GM11168 (cell line): ENCODE results near the gene BRPF3.

ENCODE experiments used
- in situ Hi-C: fragments of 300-500 bp; cut with MboI; formaldehyde crosslinking; loops from one replicate; pipeline ENCODE4 v1.12.0; 2022; ENCODE audit warnings: low sequenced_read_pairs; ENCODE audit not compliant: unreplicated experiment

BRPF3 gene

GRCh38 chr6:36196113-36196879, at the start of gene BRPF3:
Gene BRPF3, plus strand, starts transcription at chr6:36196744. Its CDS starts 3,579 bp downstream, at chr6:36200323.
- in situ Hi-C loops, result no loop called here

DNA sequence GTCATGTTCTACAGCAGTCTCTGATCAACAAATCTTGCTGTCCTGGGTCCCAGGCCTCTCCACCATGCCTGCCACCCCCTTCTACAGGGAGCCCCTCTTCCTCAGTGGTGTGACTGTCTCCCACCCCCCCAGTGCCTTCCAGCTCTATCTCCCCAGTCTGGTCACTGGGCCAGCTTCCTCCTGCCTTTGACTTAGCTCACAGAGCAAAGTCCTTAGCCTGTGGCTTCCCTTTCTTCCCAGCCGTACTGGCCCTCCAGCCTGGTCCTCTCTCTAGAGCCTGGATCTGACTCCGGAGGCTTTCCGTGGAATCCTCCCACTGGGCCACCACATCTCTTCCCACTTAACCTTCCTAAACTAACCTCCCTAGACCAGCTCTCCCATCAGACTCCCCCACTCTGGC, 49.2 kb upstream of the BRPF3 start:
- in situ Hi-C loops, result no loop called here

GRCh38 chr6:36149476-36149875, 47.1 kb upstream of the BRPF3 start:
- in situ Hi-C loops, result no loop called here

- in situ Hi-C loops, result no loop called here
Measured at GRCh38 chr6:36150283-36150682, 46.3 kb upstream of the BRPF3 start.

DNA sequence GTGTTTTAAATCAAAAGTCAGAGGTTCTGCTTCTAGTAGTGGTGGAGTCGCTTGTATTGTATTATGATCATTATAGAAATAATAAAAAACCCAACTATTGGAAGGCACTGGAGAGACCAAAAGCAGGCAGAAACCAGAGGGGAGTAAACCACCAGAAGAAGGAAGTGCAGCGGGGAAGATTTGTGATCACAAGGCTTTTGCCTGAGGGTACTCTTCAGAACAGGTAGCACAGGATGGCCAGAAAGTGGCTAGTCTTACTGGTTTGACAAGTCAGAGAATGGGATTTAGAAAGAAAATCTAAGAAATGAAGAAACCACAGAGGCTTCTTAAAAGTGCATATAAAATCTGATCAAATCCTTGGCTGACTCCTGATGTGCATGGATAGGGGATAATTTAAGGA, 42.3 kb upstream of the BRPF3 start:
- in situ Hi-C loops, result no loop called here

GRCh38 chr6:36155662-36156061, 40.9 kb upstream of the BRPF3 start:
- in situ Hi-C loops, result no loop called here

GRCh38 chr6:36160147-36160760, 36.3 kb upstream of the BRPF3 start:
- in situ Hi-C loops, result no loop called here

- in situ Hi-C loops, result no loop called here
Measured at GRCh38 chr6:36169023-36170007, 27.2 kb upstream of the BRPF3 start.

DNA sequence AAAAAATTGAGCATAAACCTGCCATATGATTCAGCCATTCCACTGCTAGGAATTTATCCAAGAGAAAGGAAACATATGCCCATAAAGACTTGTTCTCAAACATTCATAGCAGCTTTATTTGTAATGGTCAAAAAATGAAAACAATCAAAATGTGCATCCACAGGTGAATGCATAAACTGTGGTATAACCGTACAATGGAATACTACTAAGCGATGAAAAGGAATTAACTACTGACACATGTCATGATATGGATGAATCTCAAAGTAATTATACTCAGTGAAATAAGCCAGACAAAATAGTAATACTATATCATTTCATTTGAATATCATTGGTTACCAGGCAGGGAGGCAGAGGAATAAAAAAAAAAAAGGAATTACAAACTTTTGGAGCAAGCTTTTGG, 25.8 kb upstream of the BRPF3 start:
- in situ Hi-C loops, result no loop called here

DNA sequence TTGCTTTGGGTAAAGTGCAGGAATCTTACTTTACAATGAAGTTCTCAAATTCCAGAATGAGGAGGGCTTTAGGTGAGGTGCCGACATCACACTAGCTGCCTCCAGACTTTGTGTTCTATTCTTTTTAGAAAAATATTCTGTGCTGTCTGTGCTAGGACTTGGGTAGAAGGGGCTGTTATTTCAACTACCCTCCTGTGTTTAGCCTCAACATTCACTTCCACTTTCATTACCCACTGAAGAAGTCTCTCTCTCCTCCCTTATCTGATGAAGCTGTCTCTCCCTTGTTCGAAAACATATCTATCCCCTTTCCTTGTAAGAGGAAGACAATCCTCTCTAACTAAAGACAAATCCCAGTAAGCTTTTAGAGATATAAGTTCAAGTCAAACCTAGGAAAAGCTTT, 25.0 kb upstream of the BRPF3 start:
- in situ Hi-C loops, result no loop called here

DNA sequence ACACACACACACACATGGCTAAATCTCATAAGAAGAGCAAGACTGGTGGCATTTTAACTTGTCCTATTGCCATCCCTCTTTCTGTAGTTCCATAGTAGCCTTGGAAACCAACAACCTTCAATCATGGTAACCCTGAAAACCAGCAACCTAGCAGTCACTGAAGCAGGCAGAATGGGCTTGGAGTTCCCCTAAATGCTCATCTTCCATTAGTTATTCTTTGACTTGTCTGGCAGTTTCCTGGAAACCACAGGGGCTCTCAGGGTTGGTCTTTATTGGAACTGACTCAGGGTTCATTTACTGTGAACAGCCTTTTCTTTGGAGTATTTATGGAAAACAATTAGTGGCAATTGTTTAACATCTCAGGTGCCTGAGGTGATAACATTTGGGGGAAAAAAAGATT, 19.4 kb upstream of the BRPF3 start:
- in situ Hi-C loops, result no loop called here

- in situ Hi-C loops, result no loop called here
Measured at GRCh38 chr6:36178544-36178943, 18.0 kb upstream of the BRPF3 start.

- in situ Hi-C loops, result no loop called here
Measured at GRCh38 chr6:36180126-36180525, 16.4 kb upstream of the BRPF3 start.

DNA sequence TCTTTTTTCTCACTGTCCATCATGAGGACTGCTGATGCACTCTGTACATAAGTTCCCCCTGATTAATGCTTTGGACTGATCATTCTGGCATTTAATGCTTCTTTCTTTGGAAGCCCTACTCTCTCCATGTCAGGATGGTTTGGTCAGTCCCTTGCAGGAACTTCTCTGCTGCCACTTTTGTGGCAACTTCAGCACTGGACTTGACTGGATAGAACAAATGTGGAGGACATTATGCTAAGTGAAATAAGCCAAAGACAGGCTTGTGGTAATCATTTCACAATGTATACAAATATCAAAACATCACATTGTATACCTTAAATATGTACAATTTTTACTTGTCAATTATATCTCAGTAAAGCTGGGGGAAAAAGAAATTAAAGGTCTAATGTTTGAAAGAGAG, 12.2 kb upstream of the BRPF3 start:
- in situ Hi-C loops, result no loop called here

DNA sequence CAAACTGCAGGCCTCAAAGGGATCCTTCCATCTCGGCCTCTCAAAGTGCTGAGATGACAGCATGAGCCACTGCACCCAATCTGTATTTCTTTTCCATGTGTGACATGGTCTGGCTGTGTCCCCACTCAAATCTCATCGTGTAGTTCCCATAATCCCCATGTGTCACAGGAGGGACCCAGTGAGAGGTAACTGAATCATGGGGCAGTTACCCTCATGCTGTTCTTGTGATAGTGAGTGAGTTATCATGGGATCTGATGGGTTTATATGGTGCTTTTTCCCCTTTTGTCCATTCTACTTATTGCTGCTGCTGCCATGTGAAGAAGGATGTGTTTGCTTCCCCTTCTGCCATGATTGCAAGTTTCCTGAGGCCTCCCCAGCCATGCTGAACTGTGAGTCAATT, 10.3 kb upstream of the BRPF3 start:
- in situ Hi-C loops, result loop anchor here (5.0 kb wide), 1 partner anchor 54 kb away; the partner anchor contains the start of gene MAPK13

GRCh38 chr6:36187446-36187845, 9.1 kb upstream of the BRPF3 start:
- in situ Hi-C loops, result loop anchor here (5.0 kb wide), 1 partner anchor 55 kb away; the partner anchor contains the start of gene MAPK13

GRCh38 chr6:36195471-36196112, 952 bp upstream of the BRPF3 start:
- in situ Hi-C loops, result no loop called here

DNA sequence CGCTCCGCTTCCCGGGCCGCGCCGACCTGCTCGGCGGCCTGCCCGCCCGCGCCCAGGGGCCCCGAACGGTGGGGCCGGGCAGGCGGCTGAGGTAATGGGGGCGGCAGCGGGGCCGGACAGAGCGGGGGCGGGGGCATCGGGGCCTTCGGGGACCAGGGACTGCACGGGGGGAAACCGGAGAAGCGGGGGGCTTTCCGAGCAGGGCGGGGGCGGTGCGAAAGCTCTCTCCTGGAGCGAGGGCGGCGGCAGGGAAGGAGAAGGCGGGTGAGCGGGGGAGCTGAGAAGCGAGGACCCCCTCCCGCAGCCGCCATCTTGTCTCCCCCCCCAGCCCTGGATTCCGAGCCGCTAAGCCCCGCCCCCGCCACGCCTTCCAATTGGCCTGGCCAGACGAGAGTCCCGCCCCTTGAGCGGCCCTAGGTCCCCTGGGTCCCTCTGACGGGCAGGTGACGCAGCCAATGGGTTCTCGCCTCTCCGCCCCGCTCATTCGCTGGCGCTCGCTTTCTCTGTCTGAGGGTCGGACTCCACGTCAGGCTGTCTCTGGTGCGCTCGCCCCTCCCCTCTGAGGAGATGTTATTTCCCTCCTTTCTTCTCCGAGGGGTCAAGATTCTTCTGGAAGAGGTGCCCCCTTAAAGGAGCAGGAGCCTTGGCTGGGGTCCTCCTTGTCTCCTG, 470 bp downstream of the BRPF3 start:
- in situ Hi-C loops, result no loop called here

DNA sequence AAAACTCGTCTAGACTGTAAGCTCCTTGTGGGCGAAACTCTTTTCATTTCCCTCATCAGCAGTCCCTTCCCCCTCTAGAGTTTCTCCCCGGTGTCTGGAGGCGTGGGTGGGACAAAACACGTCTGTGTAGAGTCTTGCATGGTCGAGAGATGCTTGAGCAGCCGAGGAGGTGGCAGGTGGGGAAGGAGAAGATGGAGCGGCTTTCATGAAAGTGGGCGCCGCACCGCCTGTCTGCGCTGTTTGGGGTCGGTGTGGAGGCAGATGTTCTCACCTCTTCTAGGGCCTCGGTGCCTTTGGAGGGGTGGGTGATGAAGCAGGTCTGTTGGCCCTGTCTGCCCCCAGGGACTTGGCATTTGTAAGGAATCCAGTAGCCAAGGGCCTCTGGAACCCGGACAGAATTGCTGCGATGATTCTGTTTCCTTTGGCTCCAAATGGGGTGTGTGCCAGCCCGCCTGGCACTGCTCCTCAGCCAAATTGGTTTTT, 1.2 kb downstream of the BRPF3 start:
- in situ Hi-C loops, result no loop called here

DNA sequence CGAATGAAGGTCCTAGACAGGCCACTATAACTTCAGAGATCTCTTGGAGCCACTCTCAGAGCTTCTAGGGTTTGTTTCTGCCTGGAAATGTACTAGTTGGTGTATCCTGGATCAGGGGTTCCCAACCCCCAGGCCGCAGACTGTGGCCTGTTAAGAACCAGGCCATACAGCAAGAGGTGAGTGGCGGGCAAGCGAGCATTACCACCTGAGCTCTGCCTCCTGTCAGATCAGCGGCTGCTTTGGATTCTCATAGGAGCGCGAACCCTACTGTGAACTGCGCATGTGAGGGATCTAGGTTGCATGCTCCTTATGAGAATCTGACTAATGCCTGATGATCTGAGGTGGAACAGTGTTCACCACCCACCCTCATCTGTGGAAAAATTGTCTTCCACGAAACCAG, 2.4 kb downstream of the BRPF3 start:
- in situ Hi-C loops, result no loop called here
